ENCODE measurements around the gene PRKCB. TPM values are rescaled to one million over a fixed set of nuclear protein-coding genes. Genes with fewer than 3 reads are reported as not detected.

The PRKCB gene
- total RNA-seq, 1 experiment from 2014 or later, result 0.89 TPM

- no peak overlapping the region for H3K27ac ChIP-seq (ENCODE audit: low read depth, low read length)
- H2AFZ ChIP-seq (ENCODE audit: low read depth, low read length, poor library complexity, severe bottlenecking), result no peak overlapping the region
- no peaks in the 10 kb centered on the region for H3K36me3 ChIP-seq (ENCODE audit: control insufficient read depth in 1 of 2, insufficient read depth in 2 of 2, low read length in 2 of 2)
- no peak for ATAC-seq
- intact Hi-C loops (cut with micrococcal nuclease), result no loop called here
- H3K4me1 ChIP-seq (ENCODE audit: control insufficient read depth in 1 of 2, insufficient read depth in 2 of 2, low read length in 2 of 2), result no peaks in the 10 kb centered on the region
- TF ChIP-seq REST (IDR thresholded peaks at IDR 0.05; ENCODE audit: low read depth) (no peak), YY1 (IDR thresholded peaks at IDR 0.05; ENCODE audit: extremely low read depth, insufficient replicate concordance, low read depth, low read length) (no peak), ZNF274 (IDR thresholded peaks at IDR 0.05; ENCODE audit: low read depth, low read length) (no peak), CBX3 (IDR thresholded peaks at IDR 0.05; ENCODE audit: low read depth) (no peak), JUND (IDR thresholded peaks at IDR 0.05) (no peak), POLR2A (IDR thresholded peaks at IDR 0.05; ENCODE audit: borderline replicate concordance, extremely low read depth, insufficient read depth, insufficient read length) (no peak), ELF1 (IDR thresholded peaks at IDR 0.05; ENCODE audit: borderline replicate concordance, low read depth) (no peak), MAX (IDR thresholded peaks at IDR 0.05) (no peak)
- no peaks in the 10 kb centered on the region for H3K9me3 ChIP-seq (ENCODE audit: control insufficient read depth in 1 of 2, insufficient read depth in 1 of 2, low read depth in 1 of 2, low read length in 2 of 2)
- no peaks in the 10 kb centered on the region for H3K9me2 ChIP-seq (ENCODE audit: insufficient read depth)
- ChIA-PET RAD21 (ENCODE audit: low non-redundant PET in 1 of 2, low total read pairs in 2 of 2, uncharacterized antibody in 2 of 2, unreplicated experiment in 2 of 2) (interaction anchor here in 1 of 2 experiments (0.6 kb wide), 1 partner anchor 29 kb away, joined by 5 read pairs; no protein-coding TSS in a partner anchor), CTCF (no interaction called here), POLR2A (no interaction called here)
- no TSS peak for BruUV-seq (replicated peaks)
- no peak overlapping the region for H3K9ac ChIP-seq (ENCODE audit: low read length)
- H3K4me3 ChIP-seq (replicated peaks in 1 of 2; ENCODE audit: low read depth in 1 of 2, low read length in 2 of 2), result no peak overlapping the region
- H3K79me2 ChIP-seq (ENCODE audit: insufficient read depth, low read length), result no peaks in the 10 kb centered on the region
- H3K27me3 ChIP-seq (ENCODE audit: insufficient read depth, low read length), result peaks cover 54% of the 10 kb centered on the region
- DNase-seq (ENCODE audit: low read depth, low spot score), result no peak
- no peaks in the 10 kb centered on the region for H4K20me1 ChIP-seq (ENCODE audit: insufficient read depth)
- no peak overlapping the region for H3K4me2 ChIP-seq (ENCODE audit: low read length)
These were observed 112.1 kb downstream of the PRKCB start for GRCh38 chr16:23947838-23948237.

All from HCT116 (cell line).